HG03378 (cell line): ENCODE results near the gene SCYGR5.
"Not testable (repeated sequence)": the region's sequence is repeated elsewhere in the genome, so short reads cannot be mapped to it uniquely, and the experiment has no call there.

Source experiments
- ATAC-seq: cut with Tn5 transposase; IDR thresholded peaks from one replicate; pipeline ENCODE4 v1.9.1; 2021; ENCODE audit warnings: mild to moderate bottlenecking, moderate library complexity; ENCODE audit not compliant: unreplicated experiment

Gene SCYGR5

GRCh38 chr2:227666631-227667170, at the start of gene SCYGR5:
SCYGR5 (plus strand) TSS chr2:227666804; CDS start chr2:227666804, 0 bp downstream.
- ATAC-seq: not testable (repeated sequence)

- ATAC-seq: no peak
Measured at GRCh38 chr2:227617316-227618230, 49.0 kb upstream of the SCYGR5 start, which contains the start of gene SCYGR4. SCYGR4 (plus strand) TSS chr2:227617498; CDS start chr2:227617498, 0 bp downstream.

GRCh38 chr2:227623226-227623625, 43.4 kb upstream of the SCYGR5 start:
- no peak for ATAC-seq

- ATAC-seq: no peak
Measured at GRCh38 chr2:227625420-227625819, 41.2 kb upstream of the SCYGR5 start.

- ATAC-seq: no peak
Measured at GRCh38 chr2:227626580-227627151, 39.9 kb upstream of the SCYGR5 start.

GRCh38 chr2:227627769-227628168, 38.8 kb upstream of the SCYGR5 start:
- peak; percentile 95 for ATAC-seq

- ATAC-seq: no peak
Measured at GRCh38 chr2:227629435-227629834, 37.2 kb upstream of the SCYGR5 start.

GRCh38 chr2:227630322-227630721, 36.3 kb upstream of the SCYGR5 start:
- no peak for ATAC-seq

- no peak for ATAC-seq
Measured at GRCh38 chr2:227632827-227633226, 33.8 kb upstream of the SCYGR5 start.

- no peak for ATAC-seq
Measured at GRCh38 chr2:227634201-227634600, 32.4 kb upstream of the SCYGR5 start.

- no peak for ATAC-seq
Measured at GRCh38 chr2:227642656-227643055, 23.9 kb upstream of the SCYGR5 start.

GRCh38 chr2:227643990-227644551, 22.5 kb upstream of the SCYGR5 start:
- no peak for ATAC-seq

- no peak for ATAC-seq
Measured at GRCh38 chr2:227653419-227653818, 13.2 kb upstream of the SCYGR5 start.

- no peak for ATAC-seq
Measured at GRCh38 chr2:227654426-227654825, 12.2 kb upstream of the SCYGR5 start.

- ATAC-seq: no peak
Measured at GRCh38 chr2:227655454-227655853, 11.2 kb upstream of the SCYGR5 start.

GRCh38 chr2:227657199-227657845, 9.3 kb upstream of the SCYGR5 start:
- ATAC-seq: no peak

- ATAC-seq: no peak
Measured at GRCh38 chr2:227661025-227661649, 5.5 kb upstream of the SCYGR5 start.

- ATAC-seq: no peak
Measured at GRCh38 chr2:227661827-227662226, 4.8 kb upstream of the SCYGR5 start.

GRCh38 chr2:227665189-227665940, 1.2 kb upstream of the SCYGR5 start:
- ATAC-seq: no peak
